Panc1 (cell line): ENCODE results near the gene SMC4.

Source experiments
- POLR2AphosphoS5 ChIP-seq: IDR thresholded peaks from 2 replicates; pipeline ENCODE4 v1.6.1; 2012; ENCODE audit warnings: mild to moderate bottlenecking, low read depth, low read length, moderate library complexity
- TF ChIP-seq, protein P1 (sequence below): fragments of 450-650 bp; IDR thresholded peaks from 2 replicates; pipeline ENCODE4 v1.5.1; 2017; ENCODE audit warnings: mild to moderate bottlenecking
- TF ChIP-seq, protein P2 (sequence below), 2 experiments: IDR thresholded peaks; 2 replicates each; pipeline ENCODE4 v1.6.1; 2011 to 2012; ENCODE audit warnings: low read depth in 2 of 2, control low read depth in 1 of 2, low read length in 1 of 2, mild to moderate bottlenecking in 1 of 2, moderate library complexity in 1 of 2; ENCODE audit not compliant: insufficient read depth in 1 of 2

DNA sequence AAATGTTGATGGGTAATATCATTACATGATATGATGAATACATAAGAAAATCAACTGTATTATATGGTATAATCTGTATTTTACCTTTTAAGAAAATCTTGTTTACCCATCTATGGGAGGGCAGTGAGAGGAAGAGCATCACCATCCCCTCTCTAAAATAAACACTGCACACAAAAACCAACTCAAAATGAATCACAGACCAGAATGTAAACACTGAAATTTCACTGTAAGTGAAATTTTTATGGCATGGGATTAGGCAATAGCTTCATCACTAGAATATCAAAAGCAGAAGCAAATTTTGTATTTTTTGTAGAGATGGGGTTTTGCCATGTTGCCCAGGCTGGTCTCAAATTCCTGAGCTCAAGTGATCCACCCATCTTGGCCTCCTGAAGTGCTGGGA lies 26.7 kb upstream of the SMC4 start:
- TF ChIP-seq, protein P1, sequence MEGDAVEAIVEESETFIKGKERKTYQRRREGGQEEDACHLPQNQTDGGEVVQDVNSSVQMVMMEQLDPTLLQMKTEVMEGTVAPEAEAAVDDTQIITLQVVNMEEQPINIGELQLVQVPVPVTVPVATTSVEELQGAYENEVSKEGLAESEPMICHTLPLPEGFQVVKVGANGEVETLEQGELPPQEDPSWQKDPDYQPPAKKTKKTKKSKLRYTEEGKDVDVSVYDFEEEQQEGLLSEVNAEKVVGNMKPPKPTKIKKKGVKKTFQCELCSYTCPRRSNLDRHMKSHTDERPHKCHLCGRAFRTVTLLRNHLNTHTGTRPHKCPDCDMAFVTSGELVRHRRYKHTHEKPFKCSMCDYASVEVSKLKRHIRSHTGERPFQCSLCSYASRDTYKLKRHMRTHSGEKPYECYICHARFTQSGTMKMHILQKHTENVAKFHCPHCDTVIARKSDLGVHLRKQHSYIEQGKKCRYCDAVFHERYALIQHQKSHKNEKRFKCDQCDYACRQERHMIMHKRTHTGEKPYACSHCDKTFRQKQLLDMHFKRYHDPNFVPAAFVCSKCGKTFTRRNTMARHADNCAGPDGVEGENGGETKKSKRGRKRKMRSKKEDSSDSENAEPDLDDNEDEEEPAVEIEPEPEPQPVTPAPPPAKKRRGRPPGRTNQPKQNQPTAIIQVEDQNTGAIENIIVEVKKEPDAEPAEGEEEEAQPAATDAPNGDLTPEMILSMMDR, result no peak
- TF ChIP-seq POLR2AphosphoS5, result no peak
- TF ChIP-seq, protein P2, sequence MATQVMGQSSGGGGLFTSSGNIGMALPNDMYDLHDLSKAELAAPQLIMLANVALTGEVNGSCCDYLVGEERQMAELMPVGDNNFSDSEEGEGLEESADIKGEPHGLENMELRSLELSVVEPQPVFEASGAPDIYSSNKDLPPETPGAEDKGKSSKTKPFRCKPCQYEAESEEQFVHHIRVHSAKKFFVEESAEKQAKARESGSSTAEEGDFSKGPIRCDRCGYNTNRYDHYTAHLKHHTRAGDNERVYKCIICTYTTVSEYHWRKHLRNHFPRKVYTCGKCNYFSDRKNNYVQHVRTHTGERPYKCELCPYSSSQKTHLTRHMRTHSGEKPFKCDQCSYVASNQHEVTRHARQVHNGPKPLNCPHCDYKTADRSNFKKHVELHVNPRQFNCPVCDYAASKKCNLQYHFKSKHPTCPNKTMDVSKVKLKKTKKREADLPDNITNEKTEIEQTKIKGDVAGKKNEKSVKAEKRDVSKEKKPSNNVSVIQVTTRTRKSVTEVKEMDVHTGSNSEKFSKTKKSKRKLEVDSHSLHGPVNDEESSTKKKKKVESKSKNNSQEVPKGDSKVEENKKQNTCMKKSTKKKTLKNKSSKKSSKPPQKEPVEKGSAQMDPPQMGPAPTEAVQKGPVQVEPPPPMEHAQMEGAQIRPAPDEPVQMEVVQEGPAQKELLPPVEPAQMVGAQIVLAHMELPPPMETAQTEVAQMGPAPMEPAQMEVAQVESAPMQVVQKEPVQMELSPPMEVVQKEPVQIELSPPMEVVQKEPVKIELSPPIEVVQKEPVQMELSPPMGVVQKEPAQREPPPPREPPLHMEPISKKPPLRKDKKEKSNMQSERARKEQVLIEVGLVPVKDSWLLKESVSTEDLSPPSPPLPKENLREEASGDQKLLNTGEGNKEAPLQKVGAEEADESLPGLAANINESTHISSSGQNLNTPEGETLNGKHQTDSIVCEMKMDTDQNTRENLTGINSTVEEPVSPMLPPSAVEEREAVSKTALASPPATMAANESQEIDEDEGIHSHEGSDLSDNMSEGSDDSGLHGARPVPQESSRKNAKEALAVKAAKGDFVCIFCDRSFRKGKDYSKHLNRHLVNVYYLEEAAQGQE (IDR thresholded peaks at IDR 0.05; ENCODE audit: insufficient read depth in 1 of 2, low read depth in 2 of 2, low read length in 1 of 2), result no peak
